ENCODE data around the gene SEMA4B. TPM values are rescaled to one million over a fixed set of nuclear protein-coding genes. Genes with fewer than 3 reads are reported as not detected.

The SEMA4B gene
- total and polyA plus RNA-seq, 10 of the 15 experiments (the other 5 are each of a cell fraction or from before 2014, with no cell fraction given), result 0.87 to 26.0 (median 9.3) TPM

DNA sequence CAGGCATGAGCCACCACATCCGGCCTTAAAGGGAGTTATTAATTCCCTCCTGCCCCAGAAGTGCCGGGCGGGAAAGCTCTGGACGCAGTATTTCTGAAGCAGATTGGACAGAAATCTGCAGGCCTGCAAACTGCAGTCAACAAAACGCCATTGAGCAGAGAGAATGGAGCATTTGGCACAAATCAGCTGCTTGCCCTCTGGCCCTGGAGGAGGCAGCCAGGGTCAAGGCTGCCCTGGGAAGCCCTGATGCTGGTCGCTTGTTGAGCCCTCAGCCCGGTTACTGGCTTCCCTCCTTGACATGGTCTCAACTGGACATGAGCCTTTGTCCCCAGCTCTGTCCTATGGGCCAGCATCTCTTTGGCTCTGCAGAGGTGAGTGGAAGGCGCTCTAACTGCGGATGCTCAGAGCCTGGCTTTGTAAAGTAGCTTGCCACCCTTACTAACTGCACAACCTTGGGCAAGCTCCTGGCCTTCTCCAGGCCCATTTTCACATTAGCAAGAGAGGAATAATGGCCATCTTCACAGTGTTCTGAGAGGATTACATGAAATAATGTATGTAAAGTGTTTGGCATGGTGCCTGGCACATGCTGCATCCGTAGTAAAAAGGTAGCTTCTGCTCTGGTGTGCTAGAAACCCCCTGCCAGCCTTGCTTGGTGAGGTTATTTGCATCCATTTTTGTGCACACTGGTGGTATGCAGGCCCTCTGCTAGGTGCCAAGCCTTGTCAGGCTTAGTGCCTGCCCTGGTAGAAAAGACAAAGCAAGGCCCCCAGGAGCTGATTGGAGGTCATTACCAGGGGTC lies 4.1 kb downstream of the SEMA4B start:
- Histone ChIP-seq H3K4me2 (ENCODE audit: control insufficient read depth, insufficient read depth) (no peak overlapping the region), H3K4me3 (no peak overlapping the region), H3K9me3 (replicated peaks; ENCODE audit: control insufficient read depth, insufficient read depth, low read length) (no peaks in the 10 kb centered on the region), H3K27me3 (replicated peaks in 1 of 2; ENCODE audit: control insufficient read depth in 2 of 2, insufficient read depth in 2 of 2, low read length in 1 of 2) (no peaks in the 10 kb centered on the region), H4K20me1 (ENCODE audit: control insufficient read depth, insufficient read depth) (no peaks in the 10 kb centered on the region; the same call in 1 of the 2 replicates), H2AFZ (ENCODE audit: control insufficient read depth, low read depth, low read length) (no peak overlapping the region), H3K4me1 (ENCODE audit: control insufficient read depth, insufficient read depth, low read length) (peaks cover 23% of the 10 kb centered on the region), H3K36me3 (ENCODE audit: control insufficient read depth in 2 of 2, insufficient read depth in 2 of 2, low read length in 1 of 2) (no peaks in the 10 kb centered on the region; a peak in 2 of 4 replicates), H3K27ac (ENCODE audit: control insufficient read depth, insufficient read depth) (no peak overlapping the region), H3K9ac (ENCODE audit: control insufficient read depth, insufficient read depth, low read length) (no peak overlapping the region), H3K79me2 (ENCODE audit: control insufficient read depth, insufficient read depth, low read length) (no peaks in the 10 kb centered on the region; the same call in 1 of the 2 replicates)
- ChIA-PET POLR2A (interaction anchor here (0.8 to 7.0 kb wide), 5 partner anchors 9 to 56 kb away, joined by 3 to 101 read pairs (median 6); partner anchors contain the start of genes CIB1 and GDPGP1), SMC1A (ENCODE audit: uncharacterized antibody, unreplicated experiment) (interaction anchor here (0.8 to 2.2 kb wide), 12 partner anchors 9 to 307 kb away, joined by 3 to 13 read pairs (median 4); no protein-coding TSS in a partner anchor), CTCF (interaction anchor here (0.5 to 2.8 kb wide), 8 partner anchors 12 to 333 kb away, joined by 3 to 11 read pairs (median 3); no protein-coding TSS in a partner anchor), RAD21 (ENCODE audit: unreplicated experiment) (interaction anchor here (0.7 to 3.7 kb wide), 7 partner anchors 10 to 44 kb away, joined by 3 to 10 read pairs (median 4); partner anchors contain the start of genes CIB1 and GDPGP1)
- FAIRE-seq (no peak), ATAC-seq (no peak), DNase-seq (ENCODE audit: low read depth, low spot score) (no peak)
- WGBS (ENCODE audit: insufficient coverage, insufficient replicate concordance, low lambda C conversion rate, missing lambda C conversion rate), result 81% methylated on average over 10 of the region's 10 CpGs
- intact Hi-C loops (cut with micrococcal nuclease; ENCODE audit: unreplicated experiment), result no loop called here
- in situ Hi-C loops (cut with MboI), result no loop called here
- TF ChIP-seq CBX3 (IDR thresholded peaks at IDR 0.05; ENCODE audit: borderline replicate concordance, low read depth), result no peak
- TF ChIP-seq HDAC2 (IDR thresholded peaks at IDR 0.05), result no peak
- TF ChIP-seq CBX5 (IDR thresholded peaks at IDR 0.05; ENCODE audit: low read depth), result no peak
- no peak for TF ChIP-seq POU2F2 (IDR thresholded peaks at IDR 0.05; ENCODE audit: borderline replicate concordance, low read depth, low read length)
- no TSS peak for BruUV-seq (replicated peaks)

DNA sequence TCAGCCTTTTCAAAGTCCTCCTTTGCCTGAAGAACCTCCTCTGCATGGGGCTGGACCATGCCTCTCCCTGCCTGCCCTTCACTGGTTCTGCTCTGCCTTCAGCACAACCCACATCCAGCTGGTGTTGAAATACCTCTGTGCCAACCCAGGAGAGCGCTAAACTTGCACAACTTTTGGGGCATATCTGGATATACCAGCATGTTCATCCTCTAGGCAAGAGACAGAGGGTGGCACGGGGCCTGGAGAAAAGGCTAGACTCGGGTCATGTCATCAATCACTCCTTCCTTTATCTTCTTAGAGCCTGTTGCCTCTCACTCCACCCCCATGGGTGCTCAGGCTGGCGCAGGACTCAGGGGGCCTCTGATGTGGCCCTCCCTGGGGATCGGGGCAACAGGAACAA lies 4.8 kb downstream of the SEMA4B start:
- Histone ChIP-seq H3K27ac (ENCODE audit: control insufficient read depth, insufficient read depth) (no peak overlapping the region), H3K4me1 (ENCODE audit: control insufficient read depth, insufficient read depth, low read length) (peaks cover 20% of the 10 kb centered on the region), H4K20me1 (ENCODE audit: control insufficient read depth, insufficient read depth) (no peaks in the 10 kb centered on the region; the same call in 1 of the 2 replicates), H3K79me2 (ENCODE audit: control insufficient read depth, insufficient read depth, low read length) (no peaks in the 10 kb centered on the region; the same call in none of the 2 replicates), H3K4me3 (no peak overlapping the region), H3K9me3 (replicated peaks; ENCODE audit: control insufficient read depth, insufficient read depth, low read length) (no peaks in the 10 kb centered on the region), H3K36me3 (ENCODE audit: control insufficient read depth in 2 of 2, insufficient read depth in 2 of 2, low read length in 1 of 2) (no peaks in the 10 kb centered on the region; a peak in 2 of 4 replicates), H2AFZ (ENCODE audit: control insufficient read depth, low read depth, low read length) (no peak overlapping the region), H3K27me3 (replicated peaks in 1 of 2; ENCODE audit: control insufficient read depth in 2 of 2, insufficient read depth in 2 of 2, low read length in 1 of 2) (no peaks in the 10 kb centered on the region), H3K9ac (ENCODE audit: control insufficient read depth, insufficient read depth, low read length) (no peak overlapping the region), H3K4me2 (ENCODE audit: control insufficient read depth, insufficient read depth) (no peak overlapping the region)
- 77% methylated on average over 5 of the region's 5 CpGs for WGBS (ENCODE audit: insufficient coverage, insufficient replicate concordance, low lambda C conversion rate, missing lambda C conversion rate)
- intact Hi-C loops (cut with micrococcal nuclease; ENCODE audit: unreplicated experiment), result no loop called here
- SMC1A ChIA-PET (ENCODE audit: uncharacterized antibody, unreplicated experiment), result interaction anchor here (0.7 to 2.2 kb wide), 11 partner anchors 8 to 308 kb away, joined by 3 to 13 read pairs (median 3); no protein-coding TSS in a partner anchor
- no peak for DNase-seq (ENCODE audit: low read depth, low spot score)
- CTCF ChIA-PET, result interaction anchor here (0.6 to 2.8 kb wide), 7 partner anchors 11 to 332 kb away, joined by 3 to 11 read pairs (median 3); partner anchors contain the start of genes CIB1 and GDPGP1
- no peak for ATAC-seq
- in situ Hi-C loops (cut with MboI), result no loop called here
- RAD21 ChIA-PET (ENCODE audit: unreplicated experiment), result interaction anchor here (1.1 to 3.7 kb wide), 4 partner anchors 14 to 44 kb away, joined by 3 to 10 read pairs (median 4); partner anchors contain the start of genes CIB1 and GDPGP1
- BruUV-seq (replicated peaks), result no TSS peak
- POLR2A ChIA-PET, result interaction anchor here (0.6 to 7.0 kb wide), 4 partner anchors 15 to 749 kb away, joined by 3 to 101 read pairs (median 14); partner anchors contain the start of genes CIB1, GDPGP1 and RCCD1
- no peak for FAIRE-seq
- TF ChIP-seq, protein P1, sequence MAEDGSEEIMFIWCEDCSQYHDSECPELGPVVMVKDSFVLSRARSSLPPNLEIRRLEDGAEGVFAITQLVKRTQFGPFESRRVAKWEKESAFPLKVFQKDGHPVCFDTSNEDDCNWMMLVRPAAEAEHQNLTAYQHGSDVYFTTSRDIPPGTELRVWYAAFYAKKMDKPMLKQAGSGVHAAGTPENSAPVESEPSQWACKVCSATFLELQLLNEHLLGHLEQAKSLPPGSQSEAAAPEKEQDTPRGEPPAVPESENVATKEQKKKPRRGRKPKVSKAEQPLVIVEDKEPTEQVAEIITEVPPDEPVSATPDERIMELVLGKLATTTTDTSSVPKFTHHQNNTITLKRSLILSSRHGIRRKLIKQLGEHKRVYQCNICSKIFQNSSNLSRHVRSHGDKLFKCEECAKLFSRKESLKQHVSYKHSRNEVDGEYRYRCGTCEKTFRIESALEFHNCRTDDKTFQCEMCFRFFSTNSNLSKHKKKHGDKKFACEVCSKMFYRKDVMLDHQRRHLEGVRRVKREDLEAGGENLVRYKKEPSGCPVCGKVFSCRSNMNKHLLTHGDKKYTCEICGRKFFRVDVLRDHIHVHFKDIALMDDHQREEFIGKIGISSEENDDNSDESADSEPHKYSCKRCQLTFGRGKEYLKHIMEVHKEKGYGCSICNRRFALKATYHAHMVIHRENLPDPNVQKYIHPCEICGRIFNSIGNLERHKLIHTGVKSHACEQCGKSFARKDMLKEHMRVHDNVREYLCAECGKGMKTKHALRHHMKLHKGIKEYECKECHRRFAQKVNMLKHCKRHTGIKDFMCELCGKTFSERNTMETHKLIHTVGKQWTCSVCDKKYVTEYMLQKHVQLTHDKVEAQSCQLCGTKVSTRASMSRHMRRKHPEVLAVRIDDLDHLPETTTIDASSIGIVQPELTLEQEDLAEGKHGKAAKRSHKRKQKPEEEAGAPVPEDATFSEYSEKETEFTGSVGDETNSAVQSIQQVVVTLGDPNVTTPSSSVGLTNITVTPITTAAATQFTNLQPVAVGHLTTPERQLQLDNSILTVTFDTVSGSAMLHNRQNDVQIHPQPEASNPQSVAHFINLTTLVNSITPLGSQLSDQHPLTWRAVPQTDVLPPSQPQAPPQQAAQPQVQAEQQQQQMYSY (CRISPR knock-in tag; IDR thresholded peaks at IDR 0.05), result no peak
- TF ChIP-seq, protein P2, sequence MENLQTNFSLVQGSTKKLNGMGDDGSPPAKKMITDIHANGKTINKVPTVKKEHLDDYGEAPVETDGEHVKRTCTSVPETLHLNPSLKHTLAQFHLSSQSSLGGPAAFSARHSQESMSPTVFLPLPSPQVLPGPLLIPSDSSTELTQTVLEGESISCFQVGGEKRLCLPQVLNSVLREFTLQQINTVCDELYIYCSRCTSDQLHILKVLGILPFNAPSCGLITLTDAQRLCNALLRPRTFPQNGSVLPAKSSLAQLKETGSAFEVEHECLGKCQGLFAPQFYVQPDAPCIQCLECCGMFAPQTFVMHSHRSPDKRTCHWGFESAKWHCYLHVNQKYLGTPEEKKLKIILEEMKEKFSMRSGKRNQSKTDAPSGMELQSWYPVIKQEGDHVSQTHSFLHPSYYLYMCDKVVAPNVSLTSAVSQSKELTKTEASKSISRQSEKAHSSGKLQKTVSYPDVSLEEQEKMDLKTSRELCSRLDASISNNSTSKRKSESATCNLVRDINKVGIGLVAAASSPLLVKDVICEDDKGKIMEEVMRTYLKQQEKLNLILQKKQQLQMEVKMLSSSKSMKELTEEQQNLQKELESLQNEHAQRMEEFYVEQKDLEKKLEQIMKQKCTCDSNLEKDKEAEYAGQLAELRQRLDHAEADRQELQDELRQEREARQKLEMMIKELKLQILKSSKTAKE (IDR thresholded peaks at IDR 0.05; ENCODE audit: low read depth, poor library complexity, severe bottlenecking), result no peak
- TF ChIP-seq MEF2A (IDR thresholded peaks at IDR 0.05; ENCODE audit: insufficient read depth, low read depth, low read length), result no peak
- TF ChIP-seq BMI1 (IDR thresholded peaks at IDR 0.05; ENCODE audit: borderline replicate concordance), result no peak
- TF ChIP-seq SMAD5 (IDR thresholded peaks at IDR 0.05; ENCODE audit: low read depth), result no peak
